Stimulated activated CD8-positive, alpha-beta memory T cell treated with anti-CD3 and anti-CD28 coated beads, Interleukin-12 subunit alpha, Interleukin-12 subunit beta, amount 100 ng/mL, for 1 hour (primary cell): Measurements from ENCODE around the gene SLC36A1.
"Not testable (repeated sequence)": the region's sequence is repeated elsewhere in the genome, so short reads cannot be mapped to it uniquely, and the experiment has no call there.

Experiments used
- DNase-seq: peaks from one replicate; pipeline ENCODE4 v3.0.0-alpha.2; 2020; ENCODE audit warnings: low read depth

Gene SLC36A1

DNA sequence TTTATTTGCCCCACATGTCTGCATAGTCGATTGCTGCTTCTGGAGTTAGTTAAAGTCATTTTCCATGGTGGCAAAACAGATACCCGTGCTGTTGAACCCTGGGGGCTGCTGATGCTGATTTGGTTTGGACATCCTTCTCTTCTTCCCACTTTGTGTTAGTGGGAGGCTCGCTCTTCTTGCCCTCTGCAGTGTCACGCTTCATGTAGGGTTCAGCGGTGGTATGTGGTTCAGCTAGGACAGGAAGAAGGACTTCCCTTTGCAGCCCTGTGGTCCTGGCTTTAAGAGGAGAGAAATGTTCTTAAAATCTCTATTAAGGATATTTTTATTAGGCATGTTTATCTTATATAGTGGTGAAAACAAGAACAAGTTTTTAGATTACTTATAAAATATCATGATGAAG is 36.2 kb downstream of the SLC36A1 start:
- no peak for DNase-seq

DNA sequence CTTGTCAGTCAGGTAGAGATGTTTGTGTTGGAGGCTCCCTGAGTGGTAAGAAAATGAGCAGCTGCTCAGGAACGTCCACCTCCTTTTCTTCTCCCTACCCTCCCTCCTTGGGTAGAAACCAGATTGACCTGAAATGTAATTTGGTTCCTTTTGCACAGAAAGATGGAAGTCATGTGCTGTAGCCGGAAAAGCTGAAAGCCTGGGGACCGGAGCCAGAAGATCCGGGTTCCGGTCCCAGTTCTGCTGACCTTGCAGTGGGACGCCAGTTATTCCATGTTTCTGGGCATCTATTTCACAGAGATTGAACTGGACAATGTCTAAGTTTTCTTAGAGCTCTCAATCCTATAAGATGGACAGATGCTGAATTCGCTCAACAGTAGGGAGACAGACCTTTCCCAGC is 40.1 kb downstream of the SLC36A1 start:
- DNase-seq = no peak

DNA sequence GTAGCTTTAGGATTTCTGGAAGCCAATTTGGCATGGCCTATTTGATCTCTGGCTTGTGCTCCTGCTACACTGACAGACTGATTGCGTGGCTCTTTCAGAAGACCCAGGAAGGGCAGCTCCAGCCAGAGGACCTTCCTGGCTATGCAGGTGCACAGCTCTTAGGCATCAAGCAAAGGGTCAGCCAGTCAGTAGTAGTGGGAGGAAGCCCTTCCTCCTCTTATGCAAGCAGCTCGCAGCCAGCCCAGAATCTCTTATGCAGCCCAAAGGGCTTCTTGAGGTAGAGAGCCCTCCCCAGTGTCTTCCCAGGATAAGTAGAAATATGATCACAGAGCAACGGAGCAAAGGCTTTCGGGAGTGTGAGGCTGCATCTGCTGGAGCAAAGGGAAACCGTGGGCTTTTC is 43.2 kb downstream of the SLC36A1 start:
- no peak for DNase-seq

DNA sequence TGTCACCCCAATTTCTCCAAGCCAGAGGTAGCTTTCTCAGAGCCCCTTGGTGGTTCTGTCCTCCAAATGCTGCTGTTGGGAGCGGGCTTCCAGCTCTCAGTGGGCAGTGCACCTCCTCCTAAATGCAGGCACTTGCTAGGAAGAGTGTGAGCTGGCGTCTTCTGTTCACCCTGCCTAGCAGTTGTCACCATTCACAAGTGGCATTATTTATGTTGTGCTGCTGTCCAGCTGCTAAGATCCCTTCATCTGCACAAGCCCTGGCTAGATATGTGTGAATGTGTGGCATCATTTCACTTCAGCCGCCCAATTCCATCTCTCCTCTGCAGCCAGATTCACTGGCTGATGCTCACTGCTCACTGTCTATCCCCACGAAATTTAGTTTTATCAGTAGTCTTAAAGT is 43.7 kb downstream of the SLC36A1 start:
- DNase-seq = no peak

DNA sequence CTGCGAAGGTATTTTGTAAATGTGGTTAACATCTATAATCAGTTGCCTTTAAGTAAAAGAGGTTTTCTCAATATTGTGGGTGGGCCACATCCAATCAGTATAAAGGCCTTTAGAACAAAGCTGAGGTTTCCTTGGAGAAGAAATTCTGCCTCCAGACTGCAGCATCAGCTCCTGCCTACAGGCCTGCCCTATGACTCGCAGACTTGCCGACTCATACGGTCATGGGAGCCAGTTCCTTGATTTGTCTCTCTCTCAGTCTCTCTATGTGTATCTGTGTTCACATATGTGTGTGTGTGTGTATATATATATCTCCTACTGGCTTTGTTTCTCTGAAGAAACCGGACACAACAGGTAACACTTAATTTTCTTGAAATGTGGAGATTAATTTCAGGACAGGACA is 45.3 kb downstream of the SLC36A1 start:
- no peak for DNase-seq

DNA sequence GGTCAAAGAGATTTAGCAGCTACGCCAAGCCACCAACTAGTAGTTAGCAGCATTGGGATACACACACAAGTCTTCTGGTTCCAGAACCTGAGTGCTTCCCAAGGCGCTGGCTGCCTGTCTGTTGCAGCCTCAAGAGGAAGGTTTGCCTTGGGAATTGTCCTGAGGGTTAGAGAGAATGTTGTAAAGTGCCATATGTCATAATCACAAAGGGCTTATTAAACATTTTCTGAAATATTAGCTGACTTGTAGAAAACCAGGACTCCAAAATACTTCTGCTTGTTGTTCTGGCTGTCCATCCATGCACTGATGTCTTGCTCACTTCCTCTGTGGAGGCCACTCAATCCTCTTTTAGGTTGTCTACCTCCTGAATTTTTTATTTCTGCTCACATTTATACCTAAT is 46.3 kb downstream of the SLC36A1 start:
- DNase-seq = no peak

DNA sequence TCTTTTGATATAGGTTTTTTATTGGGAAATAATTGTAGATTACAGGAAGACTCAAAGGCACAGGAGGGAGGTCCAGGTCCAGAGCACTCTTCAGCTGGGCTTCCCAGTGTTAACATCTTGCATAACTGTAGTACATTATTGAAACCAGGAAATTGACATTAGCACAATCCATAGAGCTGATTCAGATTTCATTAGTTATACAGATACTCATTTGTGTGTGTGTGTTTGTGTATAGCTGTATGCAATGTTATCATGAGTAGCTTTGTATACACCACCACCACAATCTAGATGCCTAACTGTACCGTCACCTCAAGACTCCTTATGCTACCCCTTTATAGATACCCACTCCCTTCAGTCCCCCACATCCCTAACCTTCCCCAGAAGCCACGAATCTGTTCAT is 47.9 kb downstream of the SLC36A1 start:
- no peak for DNase-seq

DNA sequence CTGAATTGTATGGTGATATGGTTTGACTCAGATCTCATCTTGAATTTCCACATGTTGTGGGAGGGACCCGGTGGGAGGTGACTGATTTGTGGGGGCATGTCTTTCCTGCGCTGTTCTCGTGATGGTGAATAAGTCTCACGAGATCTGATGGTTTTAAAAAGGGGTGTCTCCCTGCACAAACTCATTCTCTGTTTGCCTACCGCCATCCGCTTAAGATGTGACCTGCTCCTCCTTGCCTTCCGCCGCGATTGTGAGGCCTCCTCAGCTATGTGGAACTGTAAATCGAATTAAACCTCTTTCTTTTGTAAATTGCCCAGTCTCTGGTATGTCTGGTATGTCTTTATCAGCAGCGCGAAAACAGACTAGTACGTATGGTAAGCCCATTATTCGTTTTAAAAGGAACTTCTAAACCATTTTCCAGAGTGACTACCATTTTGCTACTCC is 48.7 kb downstream of the SLC36A1 start:
- DNase-seq = no peak

DNA sequence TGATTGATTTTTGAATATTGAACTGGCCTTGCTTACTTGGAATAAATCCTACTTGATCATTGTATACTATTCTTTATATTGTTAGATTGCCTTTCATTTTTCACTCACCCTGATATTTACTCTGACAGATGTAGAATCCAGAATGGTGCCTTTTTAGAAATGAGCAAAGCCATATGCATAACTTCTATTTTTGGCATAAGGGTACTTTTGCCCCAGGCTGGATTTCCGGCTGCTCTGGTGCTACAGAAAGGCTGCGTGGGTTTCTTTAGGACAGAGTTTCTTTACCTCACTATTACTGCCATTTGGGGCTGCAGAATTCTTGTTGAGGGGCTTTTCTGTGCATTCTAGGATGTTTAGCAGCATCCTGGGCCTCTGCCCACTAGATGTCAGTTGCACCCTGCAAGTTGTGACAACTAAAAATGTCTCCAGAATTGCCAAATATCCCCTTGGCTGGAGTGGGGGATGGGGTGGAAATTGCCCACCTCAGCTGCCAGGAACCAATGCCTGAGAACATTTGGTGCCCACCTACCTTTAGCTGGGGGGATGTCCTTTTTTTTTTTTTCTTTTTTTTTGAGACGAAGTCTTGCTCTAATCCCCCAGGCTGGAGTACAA is 50.1 kb downstream of the SLC36A1 start:
- no peak for DNase-seq

DNA sequence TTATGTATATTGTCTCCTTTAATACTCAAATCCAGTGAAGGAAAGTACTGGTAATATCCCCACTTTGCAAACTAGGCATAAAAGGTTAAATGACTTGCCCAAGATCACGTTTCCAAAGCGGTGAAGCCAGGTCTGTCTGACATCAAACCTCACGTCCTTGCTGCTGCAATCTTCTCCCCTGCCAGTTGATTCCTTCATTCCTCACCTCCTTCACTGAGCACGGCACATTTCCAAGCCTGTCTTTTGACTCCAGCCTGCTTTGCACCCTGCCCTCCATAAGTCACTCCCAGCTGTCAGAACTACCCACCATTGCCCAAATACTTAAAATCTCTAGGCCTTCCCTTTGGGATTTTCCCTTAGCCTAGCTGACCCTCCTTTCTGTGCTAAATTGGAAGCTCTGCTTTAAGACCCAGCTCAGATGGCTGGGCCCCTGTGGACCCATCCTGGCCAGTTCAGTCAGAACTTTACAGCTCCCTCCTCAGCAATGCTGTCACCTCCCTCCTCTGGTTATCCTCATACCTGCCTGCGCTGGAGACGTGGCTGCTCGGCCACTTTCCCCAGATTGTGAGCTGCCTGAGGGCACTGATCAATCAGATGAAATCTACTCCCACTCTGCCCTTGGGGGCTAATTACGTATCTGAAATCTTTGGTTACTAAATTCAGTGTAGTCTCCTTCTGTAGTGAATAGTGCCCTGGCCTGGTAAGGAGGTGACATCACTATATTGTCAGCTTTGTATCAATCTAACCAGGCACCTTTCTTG is 51.2 kb downstream of the SLC36A1 start:
- no peak for DNase-seq

DNA sequence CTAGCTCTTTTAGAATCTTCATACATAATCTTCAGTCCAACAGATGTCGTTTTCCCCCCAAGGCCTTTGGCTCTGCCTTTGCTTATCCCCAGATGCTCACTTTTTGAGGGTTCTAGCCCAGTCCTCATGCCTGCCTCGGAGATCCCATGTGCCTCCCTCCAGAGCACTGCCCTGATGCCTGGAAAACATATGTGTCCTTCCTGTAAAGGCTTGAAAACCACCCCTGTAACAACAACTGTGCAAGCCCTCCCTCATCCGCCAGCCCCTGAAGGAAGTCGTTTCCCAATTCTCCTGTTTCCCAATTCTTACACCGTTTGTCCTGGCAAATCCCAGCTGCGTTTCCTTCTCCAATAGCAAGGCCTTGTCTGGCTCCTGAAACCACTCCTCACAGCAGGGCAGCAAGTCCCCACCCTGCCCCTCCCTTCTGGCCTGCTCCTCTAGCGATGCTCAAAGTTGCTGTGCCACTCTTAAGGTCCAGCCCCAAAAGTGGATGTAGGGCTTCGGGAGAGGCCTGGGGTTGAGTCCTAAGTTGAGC is 52.2 kb downstream of the SLC36A1 start:
- DNase-seq = no peak

DNA sequence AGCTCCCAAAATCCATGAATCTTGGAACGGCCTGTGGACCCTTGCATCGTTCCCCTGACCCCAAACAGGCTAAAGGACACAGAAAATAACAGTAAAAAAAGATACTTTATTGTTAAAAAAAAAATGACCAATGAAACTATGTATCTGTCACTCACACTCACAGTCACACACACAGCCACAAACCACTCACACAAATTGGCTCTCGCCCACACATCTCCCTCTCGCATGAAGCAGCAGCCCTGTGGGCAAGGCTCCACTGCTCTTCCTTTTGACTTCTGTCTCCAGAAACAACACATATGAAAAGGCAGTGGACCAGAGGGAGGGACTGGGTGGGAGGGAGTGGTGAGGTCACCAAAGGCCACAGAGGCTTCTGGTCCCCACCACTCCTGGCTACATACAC is 56.6 kb downstream of the SLC36A1 start:
- no peak for DNase-seq

DNA sequence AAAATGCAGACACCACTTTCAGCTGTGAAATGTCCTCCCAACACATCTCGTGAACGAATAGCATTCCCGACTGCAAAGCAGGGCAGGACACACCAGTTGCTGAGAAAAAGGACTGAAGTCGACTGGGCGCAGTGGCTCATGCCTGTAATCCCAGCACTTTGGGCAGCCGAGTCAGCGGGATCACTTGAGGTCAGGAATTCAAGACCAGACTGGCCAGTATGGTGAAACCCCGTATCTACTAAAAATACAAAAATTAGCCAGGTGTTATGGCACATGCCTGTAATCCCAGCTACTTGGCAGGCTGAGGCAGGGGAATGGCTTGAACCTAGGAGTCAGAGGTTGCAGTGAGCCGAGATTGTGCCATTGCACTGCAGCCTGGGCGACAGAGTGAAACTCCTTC is 60.9 kb downstream of the SLC36A1 start:
- not testable (repeated sequence) for DNase-seq

DNA sequence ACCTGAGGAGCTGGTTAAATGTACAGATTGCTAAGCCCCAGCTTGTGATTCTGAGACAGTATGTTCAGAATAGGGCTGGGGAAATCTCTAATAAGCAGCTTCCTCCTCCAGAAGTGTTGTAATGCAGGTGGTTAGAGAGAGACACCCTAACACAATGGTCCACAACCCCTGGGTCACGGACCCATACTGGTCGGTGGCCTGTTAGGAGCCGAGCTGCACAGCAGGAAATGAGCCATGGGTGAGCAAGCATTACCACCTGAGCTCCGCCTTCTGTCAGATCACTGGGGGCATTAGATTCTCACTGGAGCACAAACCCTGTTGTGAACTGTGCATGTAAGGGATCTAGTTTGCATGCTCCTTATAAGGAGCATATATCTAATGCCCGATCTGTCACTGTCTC is 61.8 kb downstream of the SLC36A1 start:
- DNase-seq = no peak

DNA sequence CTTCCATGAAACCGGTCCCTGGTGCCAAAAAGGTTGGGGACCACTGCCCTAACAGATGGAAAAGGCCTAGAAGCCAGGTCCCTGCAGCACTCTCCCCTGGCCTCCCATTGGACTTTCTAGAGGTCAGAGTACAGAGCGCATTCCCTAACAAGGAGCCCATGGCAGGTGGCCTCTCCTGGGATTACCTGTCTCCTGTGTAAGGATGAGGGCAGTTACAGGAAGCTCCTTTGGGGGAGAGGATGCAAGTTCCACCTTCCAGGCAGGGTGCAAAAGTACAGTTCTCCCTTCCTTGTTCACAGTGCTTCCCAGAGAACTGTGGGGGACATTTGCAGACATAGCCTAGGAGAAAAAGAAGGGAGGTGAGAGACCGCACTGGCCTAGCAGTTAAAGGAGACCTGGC is 62.4 kb downstream of the SLC36A1 start:
- no peak for DNase-seq

DNA sequence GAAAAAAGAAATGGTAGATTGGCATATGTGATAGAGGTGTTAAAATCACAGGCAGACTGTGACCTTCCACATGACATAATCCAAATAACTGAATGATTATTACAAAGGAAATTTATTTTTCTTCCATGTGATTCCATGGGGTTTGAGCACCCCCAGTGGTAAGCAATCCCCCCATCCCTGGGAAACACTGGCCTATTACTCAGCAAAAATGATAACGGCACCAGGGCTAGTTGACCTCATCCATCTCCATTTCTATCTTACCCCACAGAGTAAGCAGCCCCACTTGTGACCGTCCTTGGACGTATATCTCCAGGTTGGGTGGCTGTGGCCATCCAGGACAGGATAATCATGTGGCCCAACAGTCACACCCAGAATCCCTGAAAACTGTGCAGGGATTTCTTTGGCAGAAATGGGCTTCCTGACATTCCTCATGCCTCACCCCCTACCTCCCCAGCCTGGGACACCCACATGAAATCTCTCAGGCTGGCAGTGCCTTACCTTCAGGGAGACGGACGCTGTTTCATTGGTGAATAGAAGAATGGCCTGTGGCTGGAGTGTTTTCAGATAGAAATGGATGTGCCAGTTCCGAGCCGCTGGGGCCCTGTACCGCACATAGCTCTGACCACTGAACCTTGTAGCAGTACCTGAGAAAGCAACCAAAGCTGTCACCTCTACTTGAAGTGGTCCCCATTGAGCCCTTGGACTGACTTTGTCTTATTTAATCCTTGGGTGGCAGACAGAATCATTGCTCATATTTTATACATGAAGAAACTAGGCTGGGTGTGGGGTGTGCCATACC is 69.9 kb downstream of the SLC36A1 start:
- DNase-seq = no peak

DNA sequence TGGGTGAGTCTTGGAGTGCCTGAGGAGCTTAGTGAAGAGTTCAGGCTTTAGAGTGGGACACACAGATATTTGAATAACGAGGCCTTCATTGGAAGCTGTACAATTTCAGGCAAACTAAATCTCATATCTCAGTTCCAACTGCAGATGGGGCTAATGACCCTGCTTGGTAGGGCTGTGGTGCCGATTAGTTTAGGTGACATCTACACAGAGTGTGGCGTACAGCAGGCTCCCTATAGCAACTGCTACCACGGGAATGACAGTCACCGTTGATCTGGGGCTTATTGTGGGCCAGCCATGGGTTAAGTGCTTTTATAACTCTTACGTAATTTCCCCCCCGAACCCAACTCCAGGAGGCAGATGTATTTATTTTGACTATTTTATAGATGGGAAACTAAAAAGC is 72.9 kb downstream of the SLC36A1 start:
- DNase-seq = no peak

DNA sequence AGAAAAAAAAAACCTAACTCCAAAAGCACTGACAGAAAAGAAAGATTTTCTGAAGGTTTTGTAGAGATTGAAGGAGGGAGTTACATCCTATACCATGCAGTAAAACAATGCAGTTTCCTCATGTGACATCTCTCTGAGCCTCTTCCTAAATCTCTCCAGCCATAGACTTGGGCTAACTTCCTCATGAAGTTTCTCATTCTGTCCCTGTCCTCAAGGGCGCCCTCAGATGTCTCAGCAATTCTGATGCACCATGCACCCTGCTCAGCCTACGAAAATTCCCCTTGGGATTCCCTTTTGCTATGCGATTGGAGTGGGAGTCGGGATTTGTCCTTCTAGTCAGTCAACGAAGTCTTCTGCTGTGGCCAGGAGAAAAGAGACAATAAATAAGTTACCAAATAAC is 74.8 kb downstream of the SLC36A1 start:
- DNase-seq = no peak

DNA sequence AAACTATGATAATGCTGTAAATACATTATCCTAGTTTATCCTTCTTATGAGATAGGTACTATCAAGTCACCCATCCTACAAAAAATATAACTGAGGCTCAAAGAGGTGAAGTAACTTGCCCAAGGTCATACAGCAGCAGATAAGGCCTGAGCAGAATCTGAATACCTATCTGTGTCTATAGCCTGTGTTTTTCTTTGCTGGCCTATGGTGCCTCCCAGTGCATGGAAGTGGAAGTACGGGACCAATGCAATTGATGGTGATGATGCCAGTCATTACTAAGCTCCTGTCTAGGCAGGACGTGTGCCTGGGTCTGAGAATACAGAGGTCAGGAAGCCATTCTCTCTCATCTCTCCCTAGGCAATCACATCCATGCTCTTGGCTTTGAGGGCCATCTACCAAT is 75.9 kb downstream of the SLC36A1 start:
- no peak for DNase-seq

DNA sequence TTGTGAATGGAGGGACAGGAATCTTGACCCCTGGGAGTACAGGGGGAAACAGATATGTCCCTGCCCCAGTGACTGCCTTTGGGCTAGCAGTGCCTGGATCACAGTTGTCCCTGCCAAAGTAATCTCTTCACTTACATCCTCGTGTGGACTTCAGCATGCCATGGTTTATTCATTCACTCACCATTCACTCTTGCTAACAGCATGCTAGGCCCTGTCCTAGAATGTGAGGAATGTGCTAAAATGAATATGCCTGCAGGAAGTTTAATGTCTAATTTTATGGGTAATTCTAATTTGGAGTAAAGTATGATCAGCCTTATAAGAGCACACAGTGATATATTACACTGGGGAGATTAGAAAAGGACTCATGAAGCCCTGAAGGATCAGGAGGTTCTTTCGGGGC is 80.8 kb downstream of the SLC36A1 start:
- no peak for DNase-seq

DNA sequence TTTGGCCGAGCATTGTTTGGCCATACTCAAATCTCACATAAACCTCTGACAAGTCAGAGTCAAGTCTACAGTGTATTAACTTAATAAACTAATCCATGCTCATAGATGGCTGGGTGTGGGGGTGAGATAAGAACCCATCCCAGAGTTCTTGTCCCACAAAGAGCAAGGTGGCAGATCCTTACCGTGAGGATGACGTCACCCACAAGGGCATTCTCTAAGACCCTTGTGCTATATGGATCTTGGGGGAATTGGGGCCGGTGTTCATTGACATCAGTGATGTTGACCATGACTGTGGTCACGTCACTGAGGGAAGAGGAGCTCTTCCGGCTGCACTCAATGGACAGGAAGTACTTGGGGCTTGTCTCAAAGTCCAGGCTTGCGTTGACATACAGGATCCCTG is 81.6 kb downstream of the SLC36A1 start:
- DNase-seq = no peak

DNA sequence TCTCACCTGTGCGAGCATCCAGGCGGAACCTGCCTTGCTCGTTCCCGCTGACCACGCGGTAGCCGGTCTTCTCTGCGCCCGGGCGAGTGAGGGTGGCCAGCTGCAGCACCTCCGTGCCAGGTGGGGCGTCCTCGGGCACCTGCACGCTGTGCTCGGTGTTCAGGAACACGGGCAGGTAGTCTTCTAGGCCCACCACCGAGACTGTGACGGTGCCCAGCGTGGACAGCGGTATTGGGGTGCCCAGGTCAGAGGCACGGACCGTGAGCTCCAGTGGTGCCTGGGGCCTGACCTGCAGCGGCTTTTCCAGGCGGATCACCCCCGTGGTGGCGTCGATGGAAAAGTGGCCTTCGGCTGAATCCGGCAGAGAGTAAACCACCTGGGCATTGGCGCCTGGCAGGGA is 84.2 kb downstream of the SLC36A1 start:
- no peak for DNase-seq

DNA sequence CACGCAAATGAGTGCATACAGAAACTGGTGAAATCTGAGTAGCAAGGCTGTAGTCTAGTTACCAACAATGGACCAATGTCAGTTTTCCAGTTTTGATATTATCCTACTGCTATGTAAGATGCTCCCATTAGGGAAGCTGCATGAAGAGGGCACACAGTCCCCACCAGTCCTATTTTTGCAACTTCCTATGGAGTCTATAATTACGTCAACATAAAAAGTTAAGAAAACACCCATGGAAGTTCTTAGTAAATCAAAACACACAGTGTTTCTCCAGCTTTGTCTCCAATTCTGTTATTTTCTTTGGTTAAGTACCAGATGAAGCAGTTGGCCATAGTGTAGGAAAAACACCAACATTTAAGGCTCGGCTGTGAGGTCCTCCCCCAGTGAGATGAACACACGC is 85.0 kb downstream of the SLC36A1 start:
- DNase-seq = no peak
